Measurements from ENCODE around the gene PHF13.

Gene PHF13

GRCh38 chr1:6579374-6580118, 34.0 kb upstream of the PHF13 start, which contains the start of gene ZBTB48:
Gene ZBTB48, plus strand, starts transcription at chr1:6579994. Its CDS starts 616 bp downstream, at chr1:6580610.
- 21% methylated on average over 58 of the region's 58 CpGs for WGBS, 2 experiments
- peak within 1 kb of the TSS; percentile 73 for H3K27ac ChIP-seq (ENCODE audit: insufficient read depth, low read depth, low read length, poor library complexity, severe bottlenecking)
- no peaks in the 10 kb centered on the region for H3K27me3 ChIP-seq (ENCODE audit: control insufficient read depth, insufficient read depth, low read length, poor library complexity, severe bottlenecking)
- no peaks in the 10 kb centered on the region for H3K9me3 ChIP-seq (ENCODE audit: control insufficient read depth, low read length)
- peaks cover 17% of the 10 kb centered on the region for H3K4me1 ChIP-seq (ENCODE audit: control insufficient read depth, insufficient read depth, low read length)
- peak within 1 kb of the TSS; percentile 96 for H3K4me3 ChIP-seq (ENCODE audit: insufficient read depth, low read depth, low read length)
- no peaks in the 10 kb centered on the region for H3K36me3 ChIP-seq (ENCODE audit: control insufficient read depth, insufficient read depth, low read length)

DNA sequence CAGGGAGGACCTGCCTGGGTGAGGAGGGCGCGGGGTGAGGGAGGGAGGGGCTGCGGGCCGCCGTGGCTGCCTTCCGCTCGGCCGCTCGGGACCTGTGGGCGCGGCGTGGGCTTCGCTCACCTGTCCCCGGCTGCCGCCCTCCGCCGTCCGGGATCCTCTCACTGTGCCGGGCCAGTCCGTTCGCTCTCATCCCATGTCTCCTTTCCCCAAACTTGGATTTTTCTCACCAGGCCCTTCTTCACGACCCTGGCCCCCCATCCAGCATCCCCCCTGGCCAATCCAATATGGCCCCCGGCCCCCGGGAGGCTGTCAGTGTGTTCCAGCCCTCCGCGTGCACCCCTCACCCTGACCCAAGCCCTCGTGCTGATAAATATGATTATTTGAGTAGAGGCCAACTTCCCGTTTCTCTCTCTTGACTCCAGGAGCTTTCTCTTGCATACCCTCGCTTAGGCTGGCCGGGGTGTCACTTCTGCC, 33.4 kb upstream of the PHF13 start:
- Histone ChIP-seq H3K9me3 (ENCODE audit: control insufficient read depth, low read length) (no peaks in the 10 kb centered on the region), H3K36me3 (ENCODE audit: control insufficient read depth, insufficient read depth, low read length) (no peaks in the 10 kb centered on the region), H3K27me3 (ENCODE audit: control insufficient read depth, insufficient read depth, low read length, poor library complexity, severe bottlenecking) (no peaks in the 10 kb centered on the region), H3K27ac (ENCODE audit: insufficient read depth, low read depth, low read length, poor library complexity, severe bottlenecking) (no peak overlapping the region), H3K4me1 (ENCODE audit: control insufficient read depth, insufficient read depth, low read length) (peaks cover 17% of the 10 kb centered on the region), H3K4me3 (ENCODE audit: insufficient read depth, low read depth, low read length) (peak overlapping the region; percentile 96)
- WGBS, 2 experiments, result 2 to 3% methylated on average over 30 of the region's 30 CpGs

GRCh38 chr1:6580593-6581409, 32.7 kb upstream of the PHF13 start:
- WGBS, 2 experiments, result 52 to 57% methylated on average over 19 of the region's 19 CpGs
- no peaks in the 10 kb centered on the region for H3K9me3 ChIP-seq (ENCODE audit: control insufficient read depth, low read length)
- H3K4me1 ChIP-seq (ENCODE audit: control insufficient read depth, insufficient read depth, low read length), result peaks cover 17% of the 10 kb centered on the region
- H3K4me3 ChIP-seq (ENCODE audit: insufficient read depth, low read depth, low read length), result peak overlapping the region; percentile 96
- no peaks in the 10 kb centered on the region for H3K27me3 ChIP-seq (ENCODE audit: control insufficient read depth, insufficient read depth, low read length, poor library complexity, severe bottlenecking)
- no peaks in the 10 kb centered on the region for H3K36me3 ChIP-seq (ENCODE audit: control insufficient read depth, insufficient read depth, low read length)
- no peak overlapping the region for H3K27ac ChIP-seq (ENCODE audit: insufficient read depth, low read depth, low read length, poor library complexity, severe bottlenecking)

DNA sequence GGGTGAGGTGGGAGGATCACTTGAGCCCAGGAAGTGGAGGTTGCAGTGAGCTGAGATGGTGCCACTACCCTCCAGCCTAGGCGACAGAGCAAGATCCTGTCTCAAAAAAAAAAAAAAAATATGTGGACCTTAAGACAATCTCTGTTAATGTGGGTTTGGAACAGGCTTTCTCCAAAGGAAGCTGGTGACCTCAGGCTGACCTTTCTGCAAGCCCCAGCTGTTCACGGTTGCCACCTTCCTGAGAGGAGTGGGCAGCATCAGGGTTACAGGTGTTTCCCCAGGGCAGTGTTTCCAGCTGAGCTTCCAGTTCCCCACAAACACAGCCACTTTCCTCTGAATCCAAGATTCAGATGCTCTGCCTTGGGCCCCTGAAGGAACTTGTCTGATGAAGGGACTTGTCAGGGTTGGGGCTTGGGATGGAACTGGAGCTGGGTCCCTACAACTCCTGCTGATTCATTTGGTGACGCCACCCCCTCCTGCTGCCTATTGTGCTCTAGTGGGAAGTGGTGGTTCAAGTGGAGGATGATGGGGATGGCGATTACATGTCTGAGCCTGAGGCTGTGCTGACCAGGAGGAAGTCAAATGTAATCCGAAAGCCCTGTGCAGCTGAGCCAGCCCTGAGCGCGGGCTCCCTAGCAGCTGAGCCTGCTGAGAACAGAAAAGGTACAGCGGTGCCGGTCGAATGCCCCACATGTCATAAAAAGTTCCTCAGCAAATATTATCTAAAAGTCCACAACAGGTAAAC, 31.8 kb upstream of the PHF13 start:
- Histone ChIP-seq H3K4me1 (ENCODE audit: control insufficient read depth, insufficient read depth, low read length) (peaks cover 17% of the 10 kb centered on the region), H3K27ac (ENCODE audit: insufficient read depth, low read depth, low read length, poor library complexity, severe bottlenecking) (no peak overlapping the region), H3K36me3 (ENCODE audit: control insufficient read depth, insufficient read depth, low read length) (no peaks in the 10 kb centered on the region), H3K9me3 (ENCODE audit: control insufficient read depth, low read length) (no peaks in the 10 kb centered on the region), H3K27me3 (ENCODE audit: control insufficient read depth, insufficient read depth, low read length, poor library complexity, severe bottlenecking) (no peaks in the 10 kb centered on the region), H3K4me3 (ENCODE audit: insufficient read depth, low read depth, low read length) (no peak overlapping the region)
- 94% methylated on average over 10 of the region's 10 CpGs for WGBS, 2 experiments

DNA sequence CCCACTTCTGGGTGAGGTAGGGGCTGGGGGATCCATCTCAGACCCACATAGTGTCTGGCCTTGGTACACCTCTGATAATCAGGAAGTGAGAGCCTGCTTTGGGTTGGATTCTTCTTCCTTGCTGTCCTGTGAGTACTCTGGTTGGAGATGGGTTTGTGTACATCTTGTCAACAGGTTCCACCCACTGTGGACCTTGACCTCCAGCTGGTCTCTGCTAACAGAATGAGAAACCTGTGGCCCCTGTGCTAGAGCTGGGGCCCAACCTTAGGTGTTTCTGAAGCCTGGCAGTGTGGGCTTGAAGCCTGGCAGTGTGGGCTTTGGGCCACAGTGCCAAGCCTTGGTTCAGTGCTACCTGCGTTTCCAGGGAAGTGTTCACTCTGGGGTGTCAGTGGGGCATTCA, 31.2 kb upstream of the PHF13 start:
- no peaks in the 10 kb centered on the region for H3K27me3 ChIP-seq (ENCODE audit: control insufficient read depth, insufficient read depth, low read length, poor library complexity, severe bottlenecking)
- peaks cover 3% of the 10 kb centered on the region for H3K36me3 ChIP-seq (ENCODE audit: control insufficient read depth, insufficient read depth, low read length)
- H3K4me1 ChIP-seq (ENCODE audit: control insufficient read depth, insufficient read depth, low read length), result peaks cover 17% of the 10 kb centered on the region
- no peaks in the 10 kb centered on the region for H3K9me3 ChIP-seq (ENCODE audit: control insufficient read depth, low read length)
- no peak overlapping the region for H3K27ac ChIP-seq (ENCODE audit: insufficient read depth, low read depth, low read length, poor library complexity, severe bottlenecking)
- WGBS, 2 experiments, result 92 to 97% methylated on average over 1 of the region's 1 CpG
- H3K4me3 ChIP-seq (ENCODE audit: insufficient read depth, low read depth, low read length), result no peak overlapping the region

DNA sequence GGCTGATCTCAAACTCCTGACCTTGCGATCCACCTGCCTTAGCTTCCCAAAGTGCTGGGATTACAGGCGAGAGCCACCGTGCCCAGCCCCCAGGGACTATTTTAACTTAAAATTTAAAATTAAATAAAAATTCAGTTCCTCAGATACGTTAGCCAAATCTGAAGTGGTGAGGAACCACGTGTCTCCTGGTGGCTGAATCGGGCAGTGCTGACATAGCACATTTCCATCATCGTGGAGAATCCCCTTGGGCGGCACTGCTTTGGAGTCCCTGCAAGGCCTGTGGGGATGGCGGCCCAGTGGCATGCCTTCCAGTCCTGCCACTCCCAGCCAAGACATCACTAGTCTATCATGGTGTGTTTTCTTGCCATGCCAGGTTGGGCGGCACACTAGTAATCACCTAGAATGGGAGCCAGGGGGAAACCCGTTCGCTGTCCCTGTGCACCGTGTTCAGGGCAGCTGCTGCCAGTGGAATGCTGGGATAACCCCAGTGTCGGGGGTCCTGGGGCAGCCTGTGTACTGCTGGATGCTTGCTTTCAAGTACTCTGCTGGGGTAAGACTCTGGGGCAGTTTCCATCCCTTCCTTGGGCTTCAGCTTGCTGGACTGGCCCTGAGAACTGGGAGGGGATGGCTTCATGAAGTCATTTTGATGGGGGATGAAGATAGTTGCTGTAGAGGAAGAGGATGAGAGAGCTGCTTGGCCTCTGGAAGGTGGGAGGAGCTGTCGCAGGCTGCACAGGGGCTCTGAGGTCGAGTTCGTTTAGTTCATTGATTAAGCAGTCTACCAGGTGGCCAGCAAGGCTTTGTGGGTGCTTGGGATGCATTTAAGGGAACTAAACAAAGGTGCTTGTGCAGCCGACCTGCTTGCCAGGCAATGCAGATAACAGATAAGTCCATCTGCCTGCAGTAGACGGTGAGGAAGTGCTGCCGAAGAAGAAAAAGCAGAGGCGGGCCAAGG, 29.1 kb upstream of the PHF13 start:
- Histone ChIP-seq H3K4me1 (ENCODE audit: control insufficient read depth, insufficient read depth, low read length) (peaks cover 11% of the 10 kb centered on the region), H3K27ac (ENCODE audit: insufficient read depth, low read depth, low read length, poor library complexity, severe bottlenecking) (no peak overlapping the region), H3K9me3 (ENCODE audit: control insufficient read depth, low read length) (no peaks in the 10 kb centered on the region), H3K27me3 (ENCODE audit: control insufficient read depth, insufficient read depth, low read length, poor library complexity, severe bottlenecking) (no peaks in the 10 kb centered on the region), H3K36me3 (ENCODE audit: control insufficient read depth, insufficient read depth, low read length) (peaks cover 14% of the 10 kb centered on the region), H3K4me3 (ENCODE audit: insufficient read depth, low read depth, low read length) (no peak overlapping the region)
- WGBS, 2 experiments, result 86 to 91% methylated on average over 21 of the region's 21 CpGs

GRCh38 chr1:6585081-6585722, 28.3 kb upstream of the PHF13 start:
- peaks cover 9% of the 10 kb centered on the region for H3K4me1 ChIP-seq (ENCODE audit: control insufficient read depth, insufficient read depth, low read length)
- no peaks in the 10 kb centered on the region for H3K27me3 ChIP-seq (ENCODE audit: control insufficient read depth, insufficient read depth, low read length, poor library complexity, severe bottlenecking)
- no peak overlapping the region for H3K27ac ChIP-seq (ENCODE audit: insufficient read depth, low read depth, low read length, poor library complexity, severe bottlenecking)
- 88 to 89% methylated on average over 12 of the region's 12 CpGs for WGBS, 2 experiments
- H3K4me3 ChIP-seq (ENCODE audit: insufficient read depth, low read depth, low read length), result no peak overlapping the region
- H3K9me3 ChIP-seq (ENCODE audit: control insufficient read depth, low read length), result no peaks in the 10 kb centered on the region
- H3K36me3 ChIP-seq (ENCODE audit: control insufficient read depth, insufficient read depth, low read length), result peaks cover 16% of the 10 kb centered on the region

DNA sequence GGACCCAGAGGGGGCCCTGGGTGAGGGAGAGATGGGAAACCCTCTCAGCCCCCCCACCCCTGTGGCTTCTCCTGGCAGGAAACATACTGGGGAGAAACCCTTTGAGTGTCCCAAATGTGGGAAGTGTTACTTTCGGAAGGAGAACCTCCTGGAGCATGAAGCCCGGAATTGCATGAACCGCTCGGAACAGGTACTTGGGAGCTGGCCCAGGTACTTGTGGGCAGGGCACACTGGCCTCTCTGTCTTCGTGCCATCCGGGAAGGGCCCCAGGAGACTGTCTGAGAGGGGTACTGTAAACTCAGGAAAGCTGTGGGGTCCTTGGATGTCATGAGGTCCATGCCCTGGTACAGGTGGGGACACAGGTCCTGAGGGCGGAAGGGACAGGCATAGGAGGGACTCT, 27.7 kb upstream of the PHF13 start:
- Histone ChIP-seq H3K9me3 (ENCODE audit: control insufficient read depth, low read length) (no peaks in the 10 kb centered on the region), H3K27ac (ENCODE audit: insufficient read depth, low read depth, low read length, poor library complexity, severe bottlenecking) (no peak overlapping the region), H3K4me3 (ENCODE audit: insufficient read depth, low read depth, low read length) (no peak overlapping the region), H3K27me3 (ENCODE audit: control insufficient read depth, insufficient read depth, low read length, poor library complexity, severe bottlenecking) (no peaks in the 10 kb centered on the region), H3K36me3 (ENCODE audit: control insufficient read depth, insufficient read depth, low read length) (peaks cover 18% of the 10 kb centered on the region), H3K4me1 (ENCODE audit: control insufficient read depth, insufficient read depth, low read length) (peaks cover 2% of the 10 kb centered on the region)
- 92% methylated on average over 7 of the region's 7 CpGs for WGBS, 2 experiments

GRCh38 chr1:6586404-6586816, 27.1 kb upstream of the PHF13 start:
- Histone ChIP-seq H3K9me3 (ENCODE audit: control insufficient read depth, low read length) (no peaks in the 10 kb centered on the region), H3K27ac (ENCODE audit: insufficient read depth, low read depth, low read length, poor library complexity, severe bottlenecking) (no peak overlapping the region), H3K27me3 (ENCODE audit: control insufficient read depth, insufficient read depth, low read length, poor library complexity, severe bottlenecking) (no peaks in the 10 kb centered on the region), H3K4me1 (ENCODE audit: control insufficient read depth, insufficient read depth, low read length) (no peaks in the 10 kb centered on the region), H3K4me3 (ENCODE audit: insufficient read depth, low read depth, low read length) (no peak overlapping the region), H3K36me3 (ENCODE audit: control insufficient read depth, insufficient read depth, low read length) (peaks cover 18% of the 10 kb centered on the region)
- WGBS, 2 experiments, result 94 to 95% methylated on average over 11 of the region's 11 CpGs

Measured in ectodermal cell (in vitro differentiated cells).